DND-41 (cell line): ENCODE measurements around the gene RALY.

ENCODE experiments used
- EZH2 ChIP-seq: IDR thresholded peaks from 3 replicates; pipeline ENCODE4 v1.6.1; 2012; ENCODE audit warnings: borderline replicate concordance, low read depth, mild to moderate bottlenecking, moderate library complexity, low read length, inconsistent platforms; ENCODE audit not compliant: severe bottlenecking
- TF ChIP-seq, protein P1 (sequence below): IDR thresholded peaks from 2 replicates; pipeline ENCODE4 v1.5.1; 2012; ENCODE audit warnings: borderline replicate concordance, low read length, moderate library complexity, mild to moderate bottlenecking; ENCODE audit not compliant: poor library complexity, severe bottlenecking; ENCODE audit errors: extremely low read depth

GRCh38 chr20:33948480-33948879, 45.2 kb upstream of the RALY start:
- TF ChIP-seq, protein P1, sequence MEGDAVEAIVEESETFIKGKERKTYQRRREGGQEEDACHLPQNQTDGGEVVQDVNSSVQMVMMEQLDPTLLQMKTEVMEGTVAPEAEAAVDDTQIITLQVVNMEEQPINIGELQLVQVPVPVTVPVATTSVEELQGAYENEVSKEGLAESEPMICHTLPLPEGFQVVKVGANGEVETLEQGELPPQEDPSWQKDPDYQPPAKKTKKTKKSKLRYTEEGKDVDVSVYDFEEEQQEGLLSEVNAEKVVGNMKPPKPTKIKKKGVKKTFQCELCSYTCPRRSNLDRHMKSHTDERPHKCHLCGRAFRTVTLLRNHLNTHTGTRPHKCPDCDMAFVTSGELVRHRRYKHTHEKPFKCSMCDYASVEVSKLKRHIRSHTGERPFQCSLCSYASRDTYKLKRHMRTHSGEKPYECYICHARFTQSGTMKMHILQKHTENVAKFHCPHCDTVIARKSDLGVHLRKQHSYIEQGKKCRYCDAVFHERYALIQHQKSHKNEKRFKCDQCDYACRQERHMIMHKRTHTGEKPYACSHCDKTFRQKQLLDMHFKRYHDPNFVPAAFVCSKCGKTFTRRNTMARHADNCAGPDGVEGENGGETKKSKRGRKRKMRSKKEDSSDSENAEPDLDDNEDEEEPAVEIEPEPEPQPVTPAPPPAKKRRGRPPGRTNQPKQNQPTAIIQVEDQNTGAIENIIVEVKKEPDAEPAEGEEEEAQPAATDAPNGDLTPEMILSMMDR = no peak
- no peak for TF ChIP-seq EZH2
